Activated CD4-positive, alpha-beta T cell treated with anti-CD3 and anti-CD28 coated beads, Interleukin-2, amount 50 U/mL, for 24 hours (primary cell): ENCODE data around the gene G0S2.
A peak's percentile ranks its signal among the peaks of the same experiment; 100 is the strongest.
"Not testable (repeated sequence)": the region's sequence is repeated elsewhere in the genome, so short reads cannot be mapped to it uniquely, and the experiment has no call there.

Experiments used
- DNase-seq, 2 donors: peaks; one replicate each; pipeline ENCODE4 v3.0.0-alpha.2; 2020; ENCODE audit warnings: low read depth in 1 of 2, low spot score in 1 of 2

The G0S2 gene

DNA sequence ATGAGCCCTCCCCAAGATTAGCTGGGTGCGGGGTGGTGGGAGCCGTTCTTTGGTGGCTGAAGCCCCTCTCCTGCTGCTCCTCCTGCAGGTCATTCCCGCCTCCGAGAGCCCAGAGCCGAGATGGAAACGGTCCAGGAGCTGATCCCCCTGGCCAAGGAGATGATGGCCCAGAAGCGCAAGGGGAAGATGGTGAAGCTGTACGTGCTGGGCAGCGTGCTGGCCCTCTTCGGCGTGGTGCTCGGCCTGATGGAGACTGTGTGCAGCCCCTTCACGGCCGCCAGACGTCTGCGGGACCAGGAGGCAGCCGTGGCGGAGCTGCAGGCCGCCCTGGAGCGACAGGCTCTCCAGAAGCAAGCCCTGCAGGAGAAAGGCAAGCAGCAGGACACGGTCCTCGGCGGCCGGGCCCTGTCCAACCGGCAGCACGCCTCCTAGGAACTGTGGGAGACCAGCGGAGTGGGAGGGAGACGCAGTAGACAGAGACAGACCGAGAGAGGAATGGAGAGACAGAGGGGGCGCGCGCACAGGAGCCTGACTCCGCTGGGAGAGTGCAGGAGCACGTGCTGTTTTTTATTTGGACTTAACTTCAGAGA is 448 bp downstream of the G0S2 start:
- DNase-seq, result no peak

GRCh38 chr1:209678981-209679539 is 3.8 kb downstream of the G0S2 start:
- DNase-seq, result no peak

GRCh38 chr1:209685821-209686220 is 10.6 kb downstream of the G0S2 start:
- no peak for DNase-seq

DNA sequence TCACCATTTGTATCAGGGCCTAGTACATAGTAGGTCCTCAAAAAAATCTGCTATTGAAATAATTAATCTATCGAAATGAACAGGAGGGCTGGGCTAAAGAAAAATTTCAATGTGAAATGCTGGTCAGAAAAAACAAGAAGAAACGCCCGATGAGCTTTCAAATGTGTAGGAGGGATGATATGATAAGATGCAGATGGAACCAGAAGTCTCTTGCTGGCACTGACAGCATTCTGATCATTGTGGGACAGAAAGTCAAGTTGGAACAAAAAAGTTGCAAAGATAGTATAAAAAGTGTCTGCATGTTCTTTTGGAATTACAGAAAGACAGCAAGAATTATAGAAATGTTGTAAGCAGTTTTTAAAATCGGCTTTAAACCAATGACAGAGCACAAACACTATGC is 11.1 kb downstream of the G0S2 start:
- no peak for DNase-seq

GRCh38 chr1:209688746-209689234 is 13.6 kb downstream of the G0S2 start:
- no peak for DNase-seq

GRCh38 chr1:209689477-209689876 is 14.3 kb downstream of the G0S2 start:
- DNase-seq, result no peak

- DNase-seq, result no peak
Observed at GRCh38 chr1:209691237-209691636, 16.0 kb downstream of the G0S2 start.

- DNase-seq, result no peak
Observed at GRCh38 chr1:209692296-209692695, 17.1 kb downstream of the G0S2 start.

DNA sequence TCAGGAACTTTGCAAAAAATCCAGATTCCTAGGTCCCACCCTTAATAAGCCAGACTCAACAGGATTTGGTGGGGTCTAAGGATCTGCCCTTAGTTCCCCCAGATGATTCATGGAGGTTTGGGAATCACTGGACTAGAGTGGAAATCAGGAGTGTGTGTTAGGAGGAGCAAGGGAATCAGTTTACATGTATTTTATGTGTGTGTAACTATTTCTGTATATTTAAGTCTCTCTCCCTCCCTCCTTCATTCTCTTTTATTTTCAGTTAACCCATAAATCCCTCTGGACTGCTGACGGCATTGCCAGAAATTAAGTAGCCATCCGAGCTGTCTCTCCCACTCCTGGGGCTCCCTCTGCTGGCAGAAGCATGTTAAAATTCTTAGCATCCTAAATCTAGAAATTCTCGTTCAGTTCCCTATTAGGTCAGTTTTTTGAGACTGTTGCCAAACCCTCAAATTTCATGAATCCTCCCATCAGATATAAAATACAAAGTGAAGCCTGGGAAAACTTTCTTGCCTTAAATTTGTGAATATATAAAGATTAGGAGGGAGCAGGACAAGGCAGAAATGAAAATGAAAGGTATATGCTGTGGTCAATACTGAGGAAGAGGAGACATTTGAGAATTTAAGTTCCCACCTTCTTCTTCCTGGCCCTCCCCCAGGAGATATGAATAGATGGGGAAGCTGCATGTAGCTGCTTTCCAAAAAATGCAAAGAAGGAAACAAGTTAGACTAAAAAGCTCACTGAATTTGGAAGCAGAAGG is 17.7 kb downstream of the G0S2 start:
- DNase-seq, result peak; percentile 40 to 62

DNA sequence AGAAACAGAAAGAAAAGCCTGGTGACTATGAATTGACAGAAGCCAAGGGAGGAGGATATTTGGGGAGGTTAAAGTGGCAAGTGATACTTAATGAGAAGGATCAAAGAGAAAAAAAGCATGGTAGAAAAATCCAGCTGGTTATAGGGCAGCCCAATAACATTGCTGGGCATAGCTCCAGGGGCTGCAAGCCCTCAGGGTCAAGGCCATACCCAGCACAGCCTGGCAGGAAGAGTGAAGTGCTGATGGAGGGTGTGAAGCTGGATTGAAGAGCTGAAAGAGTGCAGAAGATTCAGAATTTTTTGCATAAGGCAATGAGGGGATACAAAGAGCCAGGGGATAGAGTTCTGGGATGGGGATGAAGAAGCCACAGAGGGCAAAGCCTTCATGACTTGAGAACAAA is 21.5 kb downstream of the G0S2 start:
- no peak for DNase-seq

DNA sequence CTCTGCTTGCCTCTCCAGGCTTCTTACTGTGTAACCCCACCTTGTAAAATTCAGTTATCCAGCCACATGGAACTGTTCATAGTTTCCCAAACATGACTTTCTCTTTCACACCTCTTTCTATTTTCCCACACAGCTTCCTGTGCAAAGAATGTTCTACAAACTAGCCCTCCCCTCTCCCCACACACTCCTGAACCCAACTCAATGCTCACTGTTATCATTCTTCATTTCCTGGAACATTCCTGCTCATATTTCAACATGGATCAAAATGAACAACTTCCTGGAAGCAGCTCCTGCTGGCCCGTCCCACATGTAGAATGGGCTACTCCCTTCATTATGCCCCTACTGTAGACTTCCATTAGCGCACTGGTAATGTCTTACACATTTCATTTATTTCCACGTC is 21.9 kb downstream of the G0S2 start:
- no peak for DNase-seq

DNA sequence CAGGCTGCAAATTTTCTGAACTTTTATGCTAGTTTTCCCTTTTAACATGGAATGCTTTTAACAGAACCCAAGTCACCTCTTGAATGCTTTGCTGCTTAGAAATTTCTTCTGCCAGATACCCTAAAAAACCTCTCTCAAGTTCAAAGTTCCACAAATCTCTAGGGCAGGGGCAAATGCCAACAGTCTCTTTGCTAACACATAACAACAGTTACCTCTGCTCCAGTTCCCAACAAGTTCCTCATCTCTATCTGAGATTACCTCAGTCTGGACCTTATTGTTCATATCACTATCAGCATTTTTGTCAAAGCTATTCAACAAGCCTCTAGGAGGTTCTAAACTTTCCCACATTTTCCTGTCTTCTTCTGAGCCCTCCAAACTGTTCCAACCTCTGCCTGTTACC is 25.5 kb downstream of the G0S2 start:
- DNase-seq, result not testable (repeated sequence)

DNA sequence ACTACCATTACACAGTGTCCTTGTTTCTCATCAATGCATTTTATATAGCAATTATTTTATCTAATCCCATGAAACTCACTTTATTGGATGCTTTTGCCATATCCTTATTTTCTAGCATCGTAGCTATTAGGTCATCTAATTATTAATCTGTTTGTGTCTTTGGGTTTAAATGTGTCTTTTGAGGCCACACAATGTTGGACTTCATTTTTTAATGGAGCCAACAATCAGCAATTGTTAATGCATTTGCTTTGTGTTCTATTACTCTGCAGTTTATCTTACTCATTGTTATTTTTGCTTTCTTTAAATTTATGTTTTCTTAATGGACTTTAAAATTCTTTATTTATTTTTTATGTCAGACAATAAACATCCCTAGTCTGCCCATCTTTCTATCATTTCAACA is 27.6 kb downstream of the G0S2 start:
- DNase-seq, result no peak

DNA sequence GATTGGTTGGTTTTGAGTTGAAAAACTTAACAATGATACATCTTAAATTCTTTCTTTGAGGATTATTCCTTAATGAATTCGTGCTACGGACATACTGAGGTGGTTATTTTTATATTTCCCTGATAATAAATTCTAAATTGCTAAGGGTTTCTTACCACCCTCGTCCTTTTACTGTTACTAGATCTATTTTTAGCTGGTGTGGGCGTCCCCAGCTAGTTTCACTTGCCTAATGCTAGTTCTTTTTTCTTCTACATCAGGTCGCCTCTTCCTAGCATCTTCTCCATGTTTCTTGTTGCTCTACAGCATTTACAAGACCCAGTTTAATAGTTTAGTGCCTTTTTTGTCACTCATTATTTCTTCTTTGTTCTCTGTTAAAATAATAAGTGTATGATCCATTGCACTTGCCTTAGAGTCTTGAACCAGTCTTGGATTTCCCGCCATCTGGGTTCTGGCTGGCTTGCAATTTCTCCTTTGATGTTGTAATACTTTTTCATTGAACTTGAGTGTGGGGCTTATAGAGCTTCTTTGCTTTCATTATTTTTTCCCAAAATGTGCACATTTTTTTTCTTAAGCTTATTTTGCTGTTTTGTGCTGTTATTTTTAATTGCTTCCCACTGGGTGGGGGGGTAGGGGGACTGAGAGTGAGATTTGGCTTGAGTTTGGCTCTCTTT is 28.8 kb downstream of the G0S2 start:
- DNase-seq, result no peak

GRCh38 chr1:209704584-209704983 is 29.4 kb downstream of the G0S2 start, which contains the start of gene HSD11B1:
TSS of gene HSD11B1 (plus strand) at chr1:209704846. CDS start at chr1:209704943, 97 bp downstream.
- no peak for DNase-seq

DNA sequence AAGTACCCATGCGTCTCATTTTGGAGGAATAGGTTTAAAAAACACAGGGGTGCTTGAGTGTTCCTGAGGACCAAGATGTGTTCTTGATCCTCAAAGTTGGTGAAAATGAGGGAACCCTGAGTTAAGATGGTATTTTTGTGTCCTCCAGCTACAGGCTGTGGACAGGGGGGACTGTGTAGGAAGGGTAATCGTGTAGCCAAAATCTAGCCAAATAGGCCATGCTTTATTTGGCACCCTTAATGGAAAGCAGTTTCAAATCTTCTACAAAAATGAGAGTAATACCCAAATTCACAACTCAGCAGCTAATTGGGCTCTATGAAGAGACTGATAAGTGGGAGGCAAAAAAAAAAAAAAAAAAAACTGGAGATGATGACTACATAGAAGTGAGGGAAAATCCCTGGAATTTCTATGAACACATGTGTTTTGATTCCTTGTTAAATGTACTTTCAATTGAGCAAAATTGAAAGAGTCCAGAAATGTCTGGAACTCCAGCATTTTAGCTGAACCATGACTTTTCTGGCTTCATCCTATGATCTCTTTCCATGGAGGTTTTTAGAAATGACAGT is 29.9 kb downstream of the G0S2 start:
- no peak for DNase-seq

DNA sequence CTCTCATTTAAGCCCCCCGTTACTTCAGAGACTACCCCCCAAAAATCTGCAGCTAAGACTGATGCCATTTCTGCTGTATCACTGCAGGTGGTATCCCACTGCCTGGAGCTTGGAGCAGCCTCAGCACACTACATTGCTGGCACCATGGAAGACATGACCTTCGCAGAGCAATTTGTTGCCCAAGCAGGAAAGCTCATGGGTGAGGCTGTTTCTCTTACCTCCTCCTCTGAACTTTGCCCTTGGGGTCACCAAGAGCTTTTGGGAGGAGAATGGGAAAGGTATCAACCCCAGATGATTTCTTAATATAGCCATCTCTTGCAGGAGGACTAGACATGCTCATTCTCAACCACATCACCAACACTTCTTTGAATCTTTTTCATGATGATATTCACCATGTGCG is 31.4 kb downstream of the G0S2 start:
- no peak for DNase-seq

- DNase-seq, result no peak
Observed at GRCh38 chr1:209707308-209707707, 32.1 kb downstream of the G0S2 start.

GRCh38 chr1:209708297-209708696 is 33.1 kb downstream of the G0S2 start:
- no peak for DNase-seq

DNA sequence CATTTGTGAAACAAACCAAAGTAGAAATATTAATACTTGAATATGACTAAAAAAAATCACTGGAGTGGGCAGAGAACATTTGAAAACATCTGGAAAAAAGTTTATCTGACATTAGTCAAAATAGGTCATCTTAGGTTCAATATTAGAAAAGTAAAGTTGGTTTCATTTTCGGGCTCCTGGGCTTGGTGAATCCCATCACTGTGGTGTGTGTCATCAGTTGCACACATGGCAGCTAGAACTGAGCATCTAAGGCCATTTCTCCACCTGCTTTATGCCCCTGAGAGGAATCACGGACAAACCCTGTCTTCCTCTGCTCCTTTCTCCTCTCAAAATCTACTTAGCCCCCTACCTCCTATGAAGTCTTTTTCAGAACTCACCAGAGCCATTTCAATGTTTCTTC is 34.9 kb downstream of the G0S2 start:
- DNase-seq, result no peak

GRCh38 chr1:209710847-209711246 is 35.6 kb downstream of the G0S2 start:
- DNase-seq, result no peak

- DNase-seq, result no peak
Observed at GRCh38 chr1:209714338-209714737, 39.1 kb downstream of the G0S2 start.
